CD14-positive monocyte (primary cell): ENCODE measurements around the gene COL24A1. TPM values are rescaled to one million over a fixed set of nuclear protein-coding genes. Genes with fewer than 3 reads are reported as not detected.
"Not testable (repeated sequence)": the region's sequence is repeated elsewhere in the genome, so short reads cannot be mapped to it uniquely, and the experiment has no call there.

Experiments used
- DNase-seq, 3 donors: peaks; one replicate each; pipeline ENCODE4 v3.0.0-alpha.2; 2011 to 2022
- H2AFZ ChIP-seq: 2 replicates; pipeline ENCODE4 v1.6.0; 2012; ENCODE audit warnings: mild to moderate bottlenecking, low read depth, low read length, inconsistent platforms; ENCODE audit not compliant: insufficient read depth, poor library complexity, severe bottlenecking
- H3K27ac ChIP-seq, 2 donors: 1 replicate in 1 of 2; 2 replicates in 1 of 2; pipeline ENCODE4 v1.5.1; 2012 to 2013; ENCODE audit warnings: low read length in 2 of 2, control low read depth in 1 of 2, inconsistent platforms in 1 of 2, low read depth in 1 of 2, mild to moderate bottlenecking in 1 of 2
- H3K27me3 ChIP-seq, 2 donors: one replicate each; pipeline versions ENCODE4 v1.6.0 to v1.6.1; 2011 to 2013; ENCODE audit warnings: low read length in 2 of 2; ENCODE audit not compliant: control insufficient read depth in 2 of 2, insufficient read depth in 2 of 2
- H3K36me3 ChIP-seq, 2 donors: replicated peaks in 1 of 2; 1 replicate in 1 of 2; 2 replicates in 1 of 2; pipeline versions ENCODE4 v1.5.1 to v1.6.1; 2012 to 2013; ENCODE audit warnings: low read length in 2 of 2, control low read depth in 1 of 2, inconsistent platforms in 1 of 2, mild to moderate bottlenecking in 1 of 2; ENCODE audit not compliant: insufficient read depth in 2 of 2, control insufficient read depth in 1 of 2
- H3K4me1 ChIP-seq, 2 donors: 1 replicate in 1 of 2; 2 replicates in 1 of 2; pipeline versions ENCODE4 v1.5.1 to v1.6.1; 2012 to 2013; ENCODE audit warnings: low read length in 2 of 2, control low read depth in 1 of 2, inconsistent platforms in 1 of 2, mild to moderate bottlenecking in 1 of 2, moderate library complexity in 1 of 2; ENCODE audit not compliant: insufficient read depth in 2 of 2, control insufficient read depth in 1 of 2
- H3K4me2 ChIP-seq: replicated peaks from 2 replicates; pipeline ENCODE3; 2012; ENCODE audit warnings: low read length, moderate library complexity, mild to moderate bottlenecking; ENCODE audit not compliant: poor library complexity, severe bottlenecking; ENCODE audit errors: extremely low read depth
- H3K4me3 ChIP-seq, 3 experiments: fragments of 200-600 bp in 1 of 3; sonication (generic) in 1 of 3; replicated peaks in 1 of 3; 1 replicate in 2 of 3; 2 replicates in 1 of 3; pipeline ENCODE4 v1.5.1; 2011 to 2013; ENCODE audit warnings: low read length in 3 of 3, mild to moderate bottlenecking in 3 of 3, control low read depth in 2 of 3, low read depth in 2 of 3, inconsistent platforms in 1 of 3, moderate library complexity in 1 of 3
- H3K79me2 ChIP-seq: 2 replicates; pipeline ENCODE4 v1.6.0; 2012; ENCODE audit warnings: mild to moderate bottlenecking, control low read depth, inconsistent platforms, low read length, moderate library complexity; ENCODE audit not compliant: insufficient read depth
- H3K9ac ChIP-seq: 2 replicates; pipeline ENCODE4 v1.6.0; 2017; ENCODE audit warnings: low read length, mild to moderate bottlenecking; ENCODE audit not compliant: insufficient read depth, poor library complexity, severe bottlenecking
- H3K9me3 ChIP-seq, 2 donors: replicated peaks in 1 of 2; 1 replicate in 1 of 2; 2 replicates in 1 of 2; pipeline versions ENCODE4 v1.5.1 to v1.6.1; 2012 to 2013; ENCODE audit warnings: low read length in 2 of 2, control low read depth in 1 of 2; ENCODE audit not compliant: control insufficient read depth in 1 of 2, insufficient read depth in 1 of 2
- H4K20me1 ChIP-seq: 2 replicates; pipeline ENCODE4 v1.6.0; 2012; ENCODE audit warnings: mild to moderate bottlenecking, low read length, control low read depth, moderate library complexity; ENCODE audit not compliant: insufficient read depth
- H3K27ac Mint-ChIP-seq, 7 donors: one replicate each; pipeline ENCODE4 v1.8.0; 2020; ENCODE audit warnings: mild to moderate bottlenecking in 7 of 7, mixed read lengths in 7 of 7, moderate library complexity in 6 of 7, inconsistent platforms in 2 of 7
- H3K27me3 Mint-ChIP-seq, 3 donors: one replicate each; pipeline ENCODE4 v1.8.0; 2021 to 2022; ENCODE audit warnings: low read depth in 3 of 3, mild to moderate bottlenecking in 3 of 3, mixed read lengths in 3 of 3, moderate library complexity in 3 of 3, inconsistent platforms in 1 of 3
- H3K36me3 Mint-ChIP-seq, 2 donors: one replicate each; pipeline ENCODE4 v1.8.0; 2020; ENCODE audit warnings: mixed read lengths in 2 of 2, inconsistent platforms in 1 of 2, mild to moderate bottlenecking in 1 of 2
- H3K4me1 Mint-ChIP-seq: one replicate; pipeline ENCODE4 v1.8.0; 2020; ENCODE audit warnings: mild to moderate bottlenecking, mixed read lengths
- H3K4me3 Mint-ChIP-seq, 2 donors: one replicate each; pipeline ENCODE4 v1.8.0; 2020; ENCODE audit warnings: mild to moderate bottlenecking in 2 of 2, mixed read lengths in 2 of 2, moderate library complexity in 1 of 2
- H3K9me3 Mint-ChIP-seq, 7 donors: one replicate each; pipeline ENCODE4 v1.8.0; 2020 to 2022; ENCODE audit warnings: mixed read lengths in 7 of 7, mild to moderate bottlenecking in 6 of 7, moderate library complexity in 6 of 7, inconsistent platforms in 2 of 7
- WGBS: methylation state at CpG from one replicate; pipeline ENCODE4 v1.1.5; 2013; ENCODE audit warnings: missing lambda C conversion rate; ENCODE audit not compliant: insufficient coverage; 5-methylcytosine and 5-hydroxymethylcytosine counted together
- intact Hi-C, 2 donors: fragments of 100-400 bp; cut with micrococcal nuclease; formaldehyde crosslinking; loops; one replicate each; pipeline versions ENCODE4 v1.15.0 to v1.15.1; 2023
- polyA plus RNA-seq, 3 donors: library from polyadenylated mRNA; depleted of rRNA in 1 of 3; unstranded in 2 of 3; stranded (reverse) in 1 of 3; fragments of 300-500 nt in 2 of 3; fragments of >200 nt in 1 of 3; fragmentation: Illumina TruSeq in 2 of 3; gene quantifications; 1 replicate in 2 of 3; 2 replicates in 1 of 3; pipeline ENCODE4 v1.2.3, GENCODE V29; 2012 to 2021
- TF ChIP-seq, protein P1 (sequence below): fragments of 200-600 bp; IDR thresholded peaks from one replicate; pipeline ENCODE4 v1.8.0; 2022; ENCODE audit warnings: antibody characterized with exemption, mild to moderate bottlenecking

COL24A1 gene
- polyA plus RNA-seq, 3 donors, result 0.05 to 0.13 TPM; not detected in 1

DNA sequence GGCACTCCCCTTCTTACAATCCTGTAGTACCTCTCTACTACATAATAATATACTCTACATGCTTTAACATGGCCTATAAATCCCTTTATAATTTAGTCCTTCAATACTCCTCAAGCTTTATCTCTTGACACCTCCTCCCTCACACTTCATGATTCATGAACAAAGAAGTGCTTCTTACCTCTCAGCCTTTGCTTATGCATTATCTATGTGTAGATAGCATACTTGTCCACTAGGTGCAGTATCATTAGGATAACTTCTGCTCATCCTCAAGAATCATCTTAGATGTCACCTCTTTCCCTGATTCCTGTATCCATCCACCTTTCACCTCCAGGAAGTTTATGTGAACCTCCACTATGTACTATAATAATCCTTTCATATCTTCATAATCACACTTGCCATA, 74.4 kb downstream of the COL24A1 start:
- Histone ChIP-seq H4K20me1 (no peaks in the 10 kb centered on the region), H3K9ac (no peak overlapping the region), H3K4me1 (no peaks in the 10 kb centered on the region), H2AFZ (no peak overlapping the region), H3K27ac (no peak overlapping the region), H3K9me3 (peaks cover 0 to 3% of the 10 kb centered on the region in 2 donors), H3K27me3 (no peaks in the 10 kb centered on the region), H3K4me2 (no peak overlapping the region), H3K4me3 (no peak overlapping the region), H3K36me3 (no peaks in the 10 kb centered on the region), H3K79me2 (no peaks in the 10 kb centered on the region)
- Mint-ChIP-seq H3K4me1 (peaks cover 9% of the 10 kb centered on the region), H3K4me3 (no peak overlapping the region), H3K9me3 (peaks cover 0 to 9% (median 4%) of the 10 kb centered on the region in 7 donors), H3K36me3 (peaks cover 0 to 15% of the 10 kb centered on the region in 2 donors), H3K27me3 (no peaks in the 10 kb centered on the region), H3K27ac (no peak overlapping the region)
- intact Hi-C loops, result no loop called here
- TF ChIP-seq, protein P1, sequence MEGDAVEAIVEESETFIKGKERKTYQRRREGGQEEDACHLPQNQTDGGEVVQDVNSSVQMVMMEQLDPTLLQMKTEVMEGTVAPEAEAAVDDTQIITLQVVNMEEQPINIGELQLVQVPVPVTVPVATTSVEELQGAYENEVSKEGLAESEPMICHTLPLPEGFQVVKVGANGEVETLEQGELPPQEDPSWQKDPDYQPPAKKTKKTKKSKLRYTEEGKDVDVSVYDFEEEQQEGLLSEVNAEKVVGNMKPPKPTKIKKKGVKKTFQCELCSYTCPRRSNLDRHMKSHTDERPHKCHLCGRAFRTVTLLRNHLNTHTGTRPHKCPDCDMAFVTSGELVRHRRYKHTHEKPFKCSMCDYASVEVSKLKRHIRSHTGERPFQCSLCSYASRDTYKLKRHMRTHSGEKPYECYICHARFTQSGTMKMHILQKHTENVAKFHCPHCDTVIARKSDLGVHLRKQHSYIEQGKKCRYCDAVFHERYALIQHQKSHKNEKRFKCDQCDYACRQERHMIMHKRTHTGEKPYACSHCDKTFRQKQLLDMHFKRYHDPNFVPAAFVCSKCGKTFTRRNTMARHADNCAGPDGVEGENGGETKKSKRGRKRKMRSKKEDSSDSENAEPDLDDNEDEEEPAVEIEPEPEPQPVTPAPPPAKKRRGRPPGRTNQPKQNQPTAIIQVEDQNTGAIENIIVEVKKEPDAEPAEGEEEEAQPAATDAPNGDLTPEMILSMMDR, result no peak
- no peak for DNase-seq

DNA sequence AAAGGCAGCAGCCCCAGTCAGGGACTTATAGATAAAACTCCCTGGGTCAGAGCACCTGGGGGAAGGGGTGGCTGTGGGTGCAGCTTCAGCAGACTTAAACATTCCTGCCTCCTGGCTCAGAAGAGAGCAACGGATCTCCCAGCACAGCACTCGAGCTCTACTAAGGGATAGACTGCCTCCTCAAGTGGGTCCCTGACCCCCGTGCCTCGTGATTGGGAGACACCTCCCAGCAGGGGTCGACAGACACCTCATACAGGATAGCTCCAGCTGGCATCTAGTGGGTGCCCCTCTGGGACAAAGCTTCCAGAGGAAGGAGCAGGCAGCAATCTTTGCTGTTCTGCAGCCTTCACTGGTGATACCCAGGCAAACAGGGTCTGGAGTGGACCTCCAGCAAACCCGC, 84.1 kb downstream of the COL24A1 start:
- intact Hi-C loops, H2AFZ ChIP-seq, H3K4me1 Mint-ChIP-seq, H3K4me3 Mint-ChIP-seq, H3K27me3 Mint-ChIP-seq, H4K20me1 ChIP-seq, H3K4me3 ChIP-seq, H3K27ac Mint-ChIP-seq, H3K36me3 Mint-ChIP-seq, H3K27ac ChIP-seq, H3K9me3 ChIP-seq, H3K4me1 ChIP-seq, H3K4me2 ChIP-seq, H3K9ac ChIP-seq, DNase-seq, H3K27me3 ChIP-seq, H3K79me2 ChIP-seq, H3K36me3 ChIP-seq: not testable (repeated sequence)
- 97% methylated on average over 5 of the region's 6 CpGs for WGBS
- peaks cover 0 to 20% (median 2%) of the 10 kb centered on the region in 7 donors for H3K9me3 Mint-ChIP-seq

DNA sequence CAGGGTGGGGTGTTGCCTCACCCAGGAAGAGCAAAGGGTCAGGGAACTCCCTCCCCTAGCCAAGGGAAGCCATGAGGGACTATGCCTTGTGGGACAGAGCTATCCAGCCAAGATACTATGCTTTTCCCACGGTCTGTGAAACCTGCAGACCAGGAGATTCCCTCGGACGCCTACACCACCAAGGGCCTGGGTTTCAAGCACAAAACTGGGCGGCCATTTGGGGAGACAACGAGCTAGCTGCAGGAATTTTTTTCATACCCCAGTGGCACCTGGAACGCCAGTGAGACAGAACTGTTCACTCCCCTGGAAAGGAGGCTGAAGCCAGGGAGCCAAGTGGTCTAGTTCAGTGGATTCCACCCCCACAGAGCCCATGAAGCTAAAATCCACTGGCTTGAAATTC, 84.7 kb downstream of the COL24A1 start:
- H3K27me3 Mint-ChIP-seq, intact Hi-C loops: not testable (repeated sequence)

More for the DNA sequence above, 84.7 kb downstream of the COL24A1 start:
- not testable (repeated sequence) for H4K20me1 ChIP-seq, H3K4me1 ChIP-seq, DNase-seq, H3K4me2 ChIP-seq, H3K36me3 Mint-ChIP-seq, H3K9ac ChIP-seq, H2AFZ ChIP-seq, H3K27ac ChIP-seq, H3K36me3 ChIP-seq, H3K4me1 Mint-ChIP-seq, H3K79me2 ChIP-seq, H3K27ac Mint-ChIP-seq, H3K9me3 ChIP-seq, H3K4me3 ChIP-seq, H3K4me3 Mint-ChIP-seq, H3K27me3 ChIP-seq
- 98% methylated on average over 6 of the region's 6 CpGs for WGBS
- peaks cover 0 to 17% (median 2%) of the 10 kb centered on the region in 7 donors for H3K9me3 Mint-ChIP-seq
